Transverse colon (tissue), 3 donors: ENCODE data around the gene NLRC5.

ENCODE experiments used
- POLR2A ChIP-seq: fragments of 450-650 bp; IDR thresholded peaks from one replicate; pipeline ENCODE4 v1.6.1; 2016; ENCODE audit warnings: antibody characterized with exemption, mild to moderate bottlenecking, moderate library complexity
- TF ChIP-seq, protein P1 (sequence below), 5 experiments: fragments of 200-600 bp in 3 of 5; fragments of 450-650 bp in 2 of 5; sonication (generic) in 3 of 5; IDR thresholded peaks; 1 replicate in 2 of 5; 2 replicates in 3 of 5; pipeline ENCODE4 v1.5.1; 2016 to 2017; ENCODE audit warnings: antibody characterized with exemption in 5 of 5, inconsistent platforms in 3 of 5, mild to moderate bottlenecking in 2 of 5, moderate library complexity in 1 of 5

DNA sequence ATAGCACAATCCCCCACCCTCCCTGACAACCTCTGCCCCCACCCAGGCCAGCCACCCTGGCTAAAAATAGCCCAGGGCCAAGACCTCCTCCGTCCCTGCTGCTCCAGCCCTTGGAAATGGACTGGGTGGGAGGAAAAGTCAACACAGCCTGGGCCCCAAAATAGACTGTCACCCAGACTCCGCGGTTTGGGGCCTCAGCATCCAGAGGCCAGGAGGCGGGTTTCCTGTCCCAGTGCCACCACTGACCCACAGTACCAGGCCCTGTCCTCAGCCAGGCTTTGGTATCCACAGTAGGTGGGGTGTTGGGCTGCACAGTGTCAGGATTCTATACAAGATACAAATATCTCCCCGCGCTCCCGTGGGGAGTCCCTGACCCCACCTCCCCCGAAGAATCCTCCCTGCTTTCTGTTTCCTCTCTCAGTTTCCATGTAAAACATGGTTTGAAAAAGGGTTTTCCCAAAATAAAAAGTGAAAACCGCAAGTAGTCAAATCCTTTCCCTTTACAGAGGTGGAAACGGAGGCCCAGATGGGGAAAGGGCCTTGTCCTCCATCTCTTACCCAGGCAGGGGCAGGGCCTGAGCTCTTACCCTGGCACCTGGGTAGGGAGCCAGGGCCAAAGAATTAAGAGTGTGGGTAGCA is 123.2 kb downstream of the NLRC5 start:
- TF ChIP-seq, protein P1, sequence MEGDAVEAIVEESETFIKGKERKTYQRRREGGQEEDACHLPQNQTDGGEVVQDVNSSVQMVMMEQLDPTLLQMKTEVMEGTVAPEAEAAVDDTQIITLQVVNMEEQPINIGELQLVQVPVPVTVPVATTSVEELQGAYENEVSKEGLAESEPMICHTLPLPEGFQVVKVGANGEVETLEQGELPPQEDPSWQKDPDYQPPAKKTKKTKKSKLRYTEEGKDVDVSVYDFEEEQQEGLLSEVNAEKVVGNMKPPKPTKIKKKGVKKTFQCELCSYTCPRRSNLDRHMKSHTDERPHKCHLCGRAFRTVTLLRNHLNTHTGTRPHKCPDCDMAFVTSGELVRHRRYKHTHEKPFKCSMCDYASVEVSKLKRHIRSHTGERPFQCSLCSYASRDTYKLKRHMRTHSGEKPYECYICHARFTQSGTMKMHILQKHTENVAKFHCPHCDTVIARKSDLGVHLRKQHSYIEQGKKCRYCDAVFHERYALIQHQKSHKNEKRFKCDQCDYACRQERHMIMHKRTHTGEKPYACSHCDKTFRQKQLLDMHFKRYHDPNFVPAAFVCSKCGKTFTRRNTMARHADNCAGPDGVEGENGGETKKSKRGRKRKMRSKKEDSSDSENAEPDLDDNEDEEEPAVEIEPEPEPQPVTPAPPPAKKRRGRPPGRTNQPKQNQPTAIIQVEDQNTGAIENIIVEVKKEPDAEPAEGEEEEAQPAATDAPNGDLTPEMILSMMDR (IDR thresholded peaks at IDR 0.05), result no peak
- TF ChIP-seq POLR2A, result no peak
